HG03039 (cell line): ENCODE measurements around the gene C1D.
"Not testable (repeated sequence)": the region's sequence is repeated elsewhere in the genome, so short reads cannot be mapped to it uniquely, and the experiment has no call there.

Experiments used
- ATAC-seq: cut with Tn5 transposase; IDR thresholded peaks from one replicate; pipeline ENCODE4 v1.9.1; 2021; ENCODE audit warnings: mild to moderate bottlenecking, moderate library complexity; ENCODE audit not compliant: unreplicated experiment

The C1D gene

DNA sequence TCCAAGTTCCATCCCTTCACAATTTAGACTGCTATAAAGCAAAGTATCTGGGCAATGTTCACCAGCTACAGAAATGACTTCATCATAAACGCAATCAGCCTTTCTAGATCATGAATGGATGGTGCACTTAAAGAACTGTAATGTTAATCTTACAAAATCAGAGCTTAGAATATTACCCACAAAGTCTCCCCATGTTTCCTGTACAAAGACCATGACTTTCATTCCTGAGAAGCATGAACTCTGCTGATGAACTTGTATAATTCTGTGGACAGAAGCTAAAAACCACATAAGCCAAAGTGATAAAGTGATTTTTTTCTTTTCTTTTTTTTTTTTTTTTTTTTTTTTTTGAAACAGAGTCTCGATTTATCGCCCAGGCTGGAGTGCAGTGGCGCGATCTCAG is 53.3 kb downstream of the C1D start:
- no peak for ATAC-seq

GRCh38 chr2:68000170-68000825 is 62.5 kb downstream of the C1D start:
- no peak for ATAC-seq

DNA sequence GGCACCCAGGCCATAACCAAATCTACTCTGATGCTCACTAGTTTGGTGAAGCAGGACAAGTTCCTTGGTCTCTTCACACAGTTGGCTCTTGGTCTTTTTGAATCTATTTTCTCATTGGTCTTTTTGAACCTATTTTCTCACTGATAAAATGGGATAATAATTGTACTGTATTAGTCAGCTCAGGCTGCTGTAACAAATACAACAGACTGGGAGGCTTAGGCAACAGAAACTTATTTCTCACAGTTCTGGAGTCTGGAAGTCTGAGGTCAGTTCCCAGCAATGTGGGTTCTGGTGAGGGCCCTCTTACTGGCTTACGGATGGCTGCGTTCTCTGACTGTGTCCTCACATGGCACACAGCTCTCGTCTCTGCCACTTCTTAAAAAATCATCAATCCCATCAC is 63.5 kb downstream of the C1D start:
- no peak for ATAC-seq

DNA sequence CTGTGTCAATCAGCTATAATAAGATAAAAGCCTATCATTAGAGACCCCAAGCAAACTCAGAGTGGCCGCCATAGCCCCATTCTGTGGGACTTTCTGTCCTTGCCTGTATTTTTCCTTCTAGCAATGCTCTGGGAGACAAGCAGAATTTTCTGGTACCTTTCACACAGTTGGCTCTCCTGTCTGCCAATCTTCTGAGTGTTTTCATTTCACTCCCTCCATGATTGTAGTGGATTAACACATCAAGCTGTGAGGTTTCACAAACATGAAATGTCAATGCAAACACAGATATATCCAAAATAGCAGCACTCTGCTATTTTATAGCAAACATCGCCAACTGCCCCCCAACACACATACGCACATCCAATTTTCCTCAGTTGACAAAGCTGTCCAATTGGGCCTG is 64.9 kb downstream of the C1D start:
- no peak for ATAC-seq

DNA sequence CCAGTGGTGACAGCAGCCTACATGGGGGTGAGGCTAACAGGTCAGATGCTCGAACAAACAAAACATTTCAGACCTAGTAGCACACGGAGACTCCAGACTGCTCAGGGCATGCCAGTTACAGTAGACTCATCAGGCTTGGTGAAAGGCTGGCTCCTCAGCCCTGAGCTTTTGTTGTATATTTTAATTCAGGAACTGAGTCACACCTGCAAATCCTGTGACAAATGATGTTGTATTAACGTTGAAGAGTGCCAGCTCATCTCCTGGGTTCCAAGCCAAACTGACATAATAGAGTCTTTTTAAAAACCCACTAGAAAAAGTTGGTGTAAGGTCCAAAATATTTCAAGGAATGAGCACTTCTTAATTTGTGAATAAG is 65.3 kb downstream of the C1D start:
- no peak for ATAC-seq

DNA sequence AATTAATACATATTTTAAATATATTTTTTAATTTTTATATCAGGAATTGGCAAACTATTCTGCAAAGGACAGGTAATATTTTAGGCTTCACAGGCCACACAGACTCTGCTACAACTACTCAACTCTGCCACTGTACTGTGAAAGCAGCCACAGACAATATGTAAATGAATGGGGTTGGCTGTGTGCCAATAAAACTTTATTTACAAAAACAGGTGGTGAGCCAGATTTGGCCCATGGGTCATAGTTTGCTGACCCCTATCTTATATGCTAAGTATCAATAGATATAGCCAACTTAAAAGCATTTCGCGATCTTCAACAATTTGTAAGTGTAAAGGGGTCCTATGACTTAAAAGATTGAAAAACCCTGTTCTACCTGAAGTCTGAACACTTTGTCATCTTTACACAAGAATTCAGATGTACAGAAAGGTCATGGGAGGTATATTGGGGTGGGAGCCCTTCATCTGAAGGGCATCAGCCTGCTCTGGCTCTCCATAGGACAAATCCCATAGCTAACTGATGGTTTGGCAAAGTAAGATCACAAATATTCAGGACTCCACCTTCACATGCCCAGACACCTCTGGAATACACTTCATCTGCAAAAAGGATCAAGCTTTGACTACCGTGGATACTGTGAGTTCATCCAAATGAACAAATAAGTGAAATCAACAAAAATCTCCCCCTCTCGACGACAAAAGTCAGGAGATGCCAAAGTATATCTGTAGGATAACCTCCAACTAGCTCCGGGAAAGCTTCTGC is 65.9 kb downstream of the C1D start:
- no peak for ATAC-seq

DNA sequence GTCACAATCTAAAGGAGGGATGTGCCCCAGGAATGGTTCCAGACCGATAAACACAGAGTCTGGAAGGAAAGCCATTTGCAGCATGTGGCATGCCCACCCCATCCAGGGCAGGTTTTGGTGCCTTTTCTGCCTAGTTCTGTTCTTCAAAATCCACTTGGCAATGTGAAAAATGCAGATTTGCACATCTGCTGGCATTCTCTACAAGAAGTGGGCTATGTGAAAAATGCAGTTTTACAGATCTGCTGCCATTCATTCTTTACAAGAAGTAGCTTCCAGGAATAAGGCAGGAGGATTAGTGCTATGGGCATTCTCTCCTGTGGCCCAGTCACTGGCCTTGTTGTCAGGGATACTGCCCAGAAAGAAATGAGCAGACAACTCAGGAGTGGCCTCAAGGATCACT is 68.1 kb downstream of the C1D start:
- ATAC-seq = no peak

DNA sequence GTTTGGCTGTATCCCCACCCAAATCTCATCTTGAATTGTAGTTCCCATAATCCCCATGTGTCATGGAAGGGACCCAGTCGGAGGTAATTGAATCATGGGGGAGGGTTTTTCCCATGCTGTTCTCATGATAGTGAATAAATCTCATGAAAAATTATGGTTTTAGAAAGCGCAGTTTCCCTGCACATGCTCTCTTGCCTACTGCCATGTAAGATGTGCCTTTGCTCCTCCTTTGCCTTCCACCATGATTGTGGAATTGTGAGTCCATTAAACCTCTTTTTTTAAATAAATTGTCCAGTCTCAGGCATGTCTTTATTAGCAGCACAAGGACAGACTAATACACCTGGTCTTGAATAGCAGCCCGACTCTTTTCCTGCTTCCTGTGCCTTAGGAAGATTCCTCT is 68.7 kb downstream of the C1D start:
- not testable (repeated sequence) for ATAC-seq

DNA sequence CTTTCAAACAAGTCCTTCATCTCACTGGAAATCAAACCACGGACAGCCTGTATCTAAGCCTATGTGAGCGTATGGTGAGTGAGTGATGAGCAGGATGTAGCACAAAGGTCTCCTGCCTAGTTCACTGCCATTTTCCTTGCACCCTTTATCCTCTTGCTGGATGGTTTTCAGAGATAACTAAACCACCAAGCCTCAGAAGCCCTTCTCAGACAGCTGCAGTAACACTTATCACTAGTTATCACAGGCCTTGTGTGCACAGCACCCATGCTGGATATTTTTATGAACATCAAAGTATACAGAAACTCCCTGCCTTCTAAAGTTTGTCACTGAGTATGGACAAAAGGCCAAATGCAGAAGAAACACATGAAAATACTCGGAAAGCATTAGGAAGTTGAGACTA is 69.5 kb downstream of the C1D start:
- ATAC-seq = no peak

GRCh38 chr2:67991456-67991855 is 71.3 kb downstream of the C1D start:
- no peak for ATAC-seq
